ENCODE results near the gene OTUB2.

GRCh38 chr14:93984070-93984469, 42.1 kb upstream of the OTUB2 start:
- TF ChIP-seq CTCF (IDR thresholded peaks at IDR 0.05) (no peak), POLR2A (IDR thresholded peaks at IDR 0.05) (no peak)

All from right lobe of liver (tissue), 4 donors.